PC-3 (cell line): ENCODE data around the gene PDLIM1.

Experiments
- EZH2 ChIP-seq: fragments of 300-600 bp; sonication (generic); IDR thresholded peaks from one replicate; pipeline ENCODE4 v1.6.1; 2017; ENCODE audit warnings: antibody characterized with exemption, mild to moderate bottlenecking, low read length; ENCODE audit not compliant: unreplicated experiment
- EZH2phosphoT487 ChIP-seq: fragments of 300-600 bp; sonication (generic); IDR thresholded peaks from 2 replicates; pipeline ENCODE4 v1.6.1; 2018; ENCODE audit warnings: mild to moderate bottlenecking, antibody characterized with exemption, low read length, borderline replicate concordance
- TF ChIP-seq, protein P1 (sequence below): fragments of 300-600 bp; sonication (generic); conservative IDR thresholded peaks from 2 replicates; pipeline ENCODE4 v1.5.1; 2017; ENCODE audit warnings: antibody characterized with exemption, low read depth, mild to moderate bottlenecking, low read length

DNA sequence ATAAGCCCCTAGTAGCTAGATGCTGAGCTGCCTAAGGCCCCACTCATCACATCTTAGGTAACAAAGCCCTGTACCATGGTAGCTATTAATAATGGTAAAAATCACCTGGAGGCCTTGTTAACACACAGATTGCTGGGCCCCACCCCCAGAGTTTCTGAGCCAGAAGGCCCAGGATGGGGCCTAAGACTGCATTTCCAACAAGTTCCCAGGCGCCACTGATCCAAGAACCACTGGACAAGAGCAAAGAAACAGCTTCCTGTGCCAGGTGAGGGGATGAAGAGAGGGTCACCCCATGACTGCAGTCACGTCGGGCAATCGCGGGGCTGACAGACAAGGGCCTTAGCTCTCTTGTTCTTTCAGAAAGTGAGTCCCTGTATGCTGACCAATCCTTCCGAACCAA, 50.0 kb downstream of the PDLIM1 start:
- TF ChIP-seq, protein P1, sequence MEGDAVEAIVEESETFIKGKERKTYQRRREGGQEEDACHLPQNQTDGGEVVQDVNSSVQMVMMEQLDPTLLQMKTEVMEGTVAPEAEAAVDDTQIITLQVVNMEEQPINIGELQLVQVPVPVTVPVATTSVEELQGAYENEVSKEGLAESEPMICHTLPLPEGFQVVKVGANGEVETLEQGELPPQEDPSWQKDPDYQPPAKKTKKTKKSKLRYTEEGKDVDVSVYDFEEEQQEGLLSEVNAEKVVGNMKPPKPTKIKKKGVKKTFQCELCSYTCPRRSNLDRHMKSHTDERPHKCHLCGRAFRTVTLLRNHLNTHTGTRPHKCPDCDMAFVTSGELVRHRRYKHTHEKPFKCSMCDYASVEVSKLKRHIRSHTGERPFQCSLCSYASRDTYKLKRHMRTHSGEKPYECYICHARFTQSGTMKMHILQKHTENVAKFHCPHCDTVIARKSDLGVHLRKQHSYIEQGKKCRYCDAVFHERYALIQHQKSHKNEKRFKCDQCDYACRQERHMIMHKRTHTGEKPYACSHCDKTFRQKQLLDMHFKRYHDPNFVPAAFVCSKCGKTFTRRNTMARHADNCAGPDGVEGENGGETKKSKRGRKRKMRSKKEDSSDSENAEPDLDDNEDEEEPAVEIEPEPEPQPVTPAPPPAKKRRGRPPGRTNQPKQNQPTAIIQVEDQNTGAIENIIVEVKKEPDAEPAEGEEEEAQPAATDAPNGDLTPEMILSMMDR: no peak
- TF ChIP-seq EZH2phosphoT487 (no peak), EZH2 (no peak)
